HFFc6 (cell line): ENCODE data around the gene WDR33. TPM values are rescaled to one million over a fixed set of nuclear protein-coding genes. Genes with fewer than 3 reads are reported as not detected.

Source experiments
- DNase-seq: peaks from one replicate; pipeline ENCODE4 v3.0.0-alpha.2; 2018
- H3K27ac Mint-ChIP-seq: 2 replicates; pipeline ENCODE4 v1.8.0; 2020; ENCODE audit warnings: mild to moderate bottlenecking, mixed read lengths
- H3K27me3 Mint-ChIP-seq: 2 replicates; pipeline ENCODE4 v1.8.0; 2021; ENCODE audit warnings: mild to moderate bottlenecking, moderate library complexity, mixed read lengths; ENCODE audit not compliant: insufficient read depth
- H3K36me3 Mint-ChIP-seq: 2 replicates; pipeline ENCODE4 v1.8.0; 2021; ENCODE audit warnings: low read depth, mixed read lengths
- H3K4me1 Mint-ChIP-seq: 2 replicates; pipeline ENCODE4 v1.8.0; 2020; ENCODE audit warnings: low read depth, mixed read lengths
- H3K4me3 Mint-ChIP-seq: 2 replicates; pipeline ENCODE4 v1.8.0; 2020; ENCODE audit warnings: mild to moderate bottlenecking, moderate library complexity, mixed read lengths
- H3K9me3 Mint-ChIP-seq: 2 replicates; pipeline ENCODE4 v1.8.0; 2020; ENCODE audit warnings: mild to moderate bottlenecking, mixed read lengths
- CTCF ChIP-seq: fragments of 200-600 bp; sonication (generic); IDR thresholded peaks from 2 replicates; pipeline ENCODE4 v1.5.0; 2021; ENCODE audit warnings: antibody characterized with exemption, mild to moderate bottlenecking
- total RNA-seq, 6 experiments: library from RNA; stranded (reverse); fragmentation: NEBNext Ultra II Directional; extraction: Animal tissue kit (Norgen Biotek cat#: 25700); gene quantifications; 2 replicates in 1 of 6; 3 replicates in 5 of 6; pipeline ENCODE4 v1.2.3, GENCODE V29; 2021

The WDR33 gene
- total RNA-seq, 6 experiments from 2014 or later = 36.3 to 40.1 (median 39.4) TPM

GRCh38 chr2:127721311-127721977 lies 89.5 kb downstream of the WDR33 start:
- Mint-ChIP-seq H3K9me3 (no peaks in the 10 kb centered on the region), H3K27me3 (no peaks in the 10 kb centered on the region; the same call in 1 of the 2 replicates), H3K27ac (peak overlapping the region; percentile 81), H3K36me3 (peaks cover 56% of the 10 kb centered on the region), H3K4me1 (peaks cover 19% of the 10 kb centered on the region), H3K4me3 (peak overlapping the region; percentile 19)
- TF ChIP-seq CTCF = no peak
- peak; percentile 81 for DNase-seq

- TF ChIP-seq CTCF = no peak
- no peak overlapping the region for H3K4me3 Mint-ChIP-seq
- no peak for DNase-seq
- H3K4me1 Mint-ChIP-seq = peaks cover 19% of the 10 kb centered on the region
- H3K27me3 Mint-ChIP-seq = no peaks in the 10 kb centered on the region; the same call in 1 of the 2 replicates
- H3K36me3 Mint-ChIP-seq = peaks cover 48% of the 10 kb centered on the region
- no peaks in the 10 kb centered on the region for H3K9me3 Mint-ChIP-seq
- no peak overlapping the region for H3K27ac Mint-ChIP-seq
These were observed 91.4 kb downstream of the WDR33 start for GRCh38 chr2:127719301-127720218.

- no peaks in the 10 kb centered on the region for H3K9me3 Mint-ChIP-seq
- DNase-seq = no peak
- no peak overlapping the region for H3K27ac Mint-ChIP-seq
- H3K36me3 Mint-ChIP-seq = peaks cover 45% of the 10 kb centered on the region
- no peaks in the 10 kb centered on the region; the same call in 1 of the 2 replicates for H3K27me3 Mint-ChIP-seq
- no peak for TF ChIP-seq CTCF
- no peak overlapping the region for H3K4me3 Mint-ChIP-seq
- H3K4me1 Mint-ChIP-seq = peaks cover 25% of the 10 kb centered on the region
These were observed 92.7 kb downstream of the WDR33 start for GRCh38 chr2:127718271-127718670.

- H3K27ac Mint-ChIP-seq = no peak overlapping the region
- H3K4me1 Mint-ChIP-seq = peaks cover 7% of the 10 kb centered on the region; the same call in 1 of the 2 replicates
- no peaks in the 10 kb centered on the region; the same call in 1 of the 2 replicates for H3K27me3 Mint-ChIP-seq
- no peaks in the 10 kb centered on the region for H3K9me3 Mint-ChIP-seq
- no peak for TF ChIP-seq CTCF
- H3K36me3 Mint-ChIP-seq = peaks cover 27% of the 10 kb centered on the region
- H3K4me3 Mint-ChIP-seq = no peak overlapping the region
- DNase-seq = no peak
These were observed 95.1 kb downstream of the WDR33 start for GRCh38 chr2:127715778-127716449.

- Mint-ChIP-seq H3K4me1 (peaks cover 6% of the 10 kb centered on the region; the same call in 1 of the 2 replicates), H3K27ac (no peak overlapping the region), H3K27me3 (no peaks in the 10 kb centered on the region; the same call in 1 of the 2 replicates), H3K9me3 (no peaks in the 10 kb centered on the region), H3K36me3 (peaks cover 17% of the 10 kb centered on the region), H3K4me3 (no peak overlapping the region)
- TF ChIP-seq CTCF = no peak
- DNase-seq = no peak
These were observed 97.4 kb downstream of the WDR33 start for GRCh38 chr2:127713562-127713961.
